AG09319 (cell line): ENCODE data around the gene VHLL.

Experiments
- DNase-seq: peaks from one replicate; pipeline ENCODE4 v3.0.0-alpha.2; 2010; ENCODE audit warnings: low read depth; ENCODE audit errors: extremely low read depth
- CTCF ChIP-seq: IDR thresholded peaks from 2 replicates; pipeline ENCODE4 v1.5.1; 2011; ENCODE audit warnings: low read depth, mild to moderate bottlenecking, inconsistent platforms, low read length, moderate library complexity

VHLL gene

GRCh38 chr1:156308078-156308477 is 9.0 kb upstream of the VHLL start:
- no peak for TF ChIP-seq CTCF

GRCh38 chr1:156305215-156305614 is 6.1 kb upstream of the VHLL start:
- TF ChIP-seq CTCF, result no peak
- DNase-seq, result no peak

More at GRCh38 chr1:156308078-156308477, 9.0 kb upstream of the VHLL start:
- DNase-seq, result no peak

GRCh38 chr1:156303241-156303640 is 4.1 kb upstream of the VHLL start:
- no peak for DNase-seq
- no peak for TF ChIP-seq CTCF

- TF ChIP-seq CTCF, result no peak
- no peak for DNase-seq
These were observed 3.6 kb downstream of the VHLL start, which contains the start of gene GLMP for GRCh38 chr1:156295391-156295947. TSS of gene GLMP (minus strand) at chr1:156295679. CDS start at chr1:156295645, 34 bp downstream.

GRCh38 chr1:156293895-156294294 is 5.2 kb downstream of the VHLL start:
- no peak for TF ChIP-seq CTCF
- DNase-seq, result no peak

- DNase-seq, result no peak
- TF ChIP-seq CTCF, result no peak
These were observed 6.0 kb downstream of the VHLL start for GRCh38 chr1:156293098-156293434.

- peak; percentile 50 for DNase-seq
- TF ChIP-seq CTCF, result no peak
These were observed 7.7 kb downstream of the VHLL start for GRCh38 chr1:156291226-156292061.
